K562 (cell line): ENCODE results near the gene SLC26A11. TPM values are rescaled to one million over a fixed set of nuclear protein-coding genes. Genes with fewer than 3 reads are reported as not detected.
A peak's percentile ranks its signal among the peaks of the same experiment; 100 is the strongest.

Source experiments
- CBFA2T2 ChIP-seq: fragments of 450-650 bp; conservative IDR thresholded peaks from 2 replicates; pipeline ENCODE4 v1.6.1; 2017; ENCODE audit warnings: mild to moderate bottlenecking
- CHD2 ChIP-seq: IDR thresholded peaks from 2 replicates; pipeline ENCODE4 v1.6.1; 2011; ENCODE audit warnings: low read depth, low read length
- DNMT1 ChIP-seq: fragments of 450-650 bp; IDR thresholded peaks from 2 replicates; pipeline ENCODE4 v1.6.1; 2016; ENCODE audit warnings: antibody characterized with exemption, mild to moderate bottlenecking
- EP400 ChIP-seq: fragments of 450-650 bp; IDR thresholded peaks from 2 replicates; pipeline ENCODE4 v1.6.1; 2017; ENCODE audit warnings: antibody characterized with exemption, mild to moderate bottlenecking, moderate library complexity
- ETV6 ChIP-seq, 3 experiments: fragments of 150-350 bp in 1 of 3; sonication (generic) in 1 of 3; formaldehyde crosslinking in 1 of 3; IDR thresholded peaks; 2 replicates each; pipeline versions ENCODE4 v1.6.1 to v1.8.0; 2014 to 2022; ENCODE audit warnings: borderline replicate concordance in 2 of 3, low read depth in 2 of 3, antibody characterized with exemption in 1 of 3, low read length in 1 of 3, mild to moderate bottlenecking in 1 of 3, missing genetic modification reagents in 1 of 3
- GTF2A2 ChIP-seq: IDR thresholded peaks from 2 replicates; pipeline ENCODE4 v1.6.1; 2016; ENCODE audit warnings: mild to moderate bottlenecking, missing genetic modification characterization, missing compliant biosample characterization
- KLF6 ChIP-seq: fragments of 250-450 bp; sonication (Bioruptor Pico); IDR thresholded peaks from 2 replicates; pipeline ENCODE4 v1.4.0; 2020; ENCODE audit warnings: mild to moderate bottlenecking, moderate library complexity, borderline replicate concordance
- NCOA1 ChIP-seq: fragments of 450-650 bp; IDR thresholded peaks from 2 replicates; pipeline ENCODE4 v1.6.1; 2016; ENCODE audit warnings: low read depth
- NCOR1 ChIP-seq: fragments of 450-650 bp; IDR thresholded peaks from 2 replicates; pipeline ENCODE4 v1.6.1; 2016; ENCODE audit warnings: mild to moderate bottlenecking, moderate library complexity
- OTX1 ChIP-seq: fragments of 450-650 bp; formaldehyde crosslinking; IDR thresholded peaks from 2 replicates; pipeline ENCODE4 v1.4.0; 2022; ENCODE audit warnings: mild to moderate bottlenecking
- RBM17 ChIP-seq: fragments of 200-400 bp; formaldehyde crosslinking; IDR thresholded peaks from 2 replicates; pipeline ENCODE4 v1.6.1; 2017; ENCODE audit warnings: low read depth, mild to moderate bottlenecking, low read length, borderline replicate concordance
- SIN3B ChIP-seq: fragments of 450-650 bp; IDR thresholded peaks from 2 replicates; pipeline ENCODE4 v1.6.1; 2017; ENCODE audit warnings: low read depth, mild to moderate bottlenecking, moderate library complexity
- SRSF9 ChIP-seq: fragments of 200-400 bp; formaldehyde crosslinking; IDR thresholded peaks from 2 replicates; pipeline ENCODE4 v1.6.1; 2017; ENCODE audit warnings: low read depth, low read length, borderline replicate concordance
- TAF9B ChIP-seq: fragments of 450-650 bp; IDR thresholded peaks from 2 replicates; pipeline ENCODE4 v1.6.1; 2018; ENCODE audit warnings: mild to moderate bottlenecking; ENCODE audit not compliant: partially characterized antibody
- ZNF277 ChIP-seq: fragments of 250-450 bp; sonication (Bioruptor Pico); IDR thresholded peaks from 2 replicates; pipeline ENCODE4 v1.8.0; 2022; ENCODE audit warnings: inconsistent platforms, mild to moderate bottlenecking, moderate library complexity, borderline replicate concordance
- ZNF77 ChIP-seq: fragments of 250-450 bp; sonication (Bioruptor Pico); IDR thresholded peaks from 2 replicates; pipeline ENCODE4 v1.5.0; 2020
- polyA plus RNA-seq, 8 experiments: library from polyadenylated mRNA; depleted of rRNA in 4 of 8; stranded (reverse) in 5 of 8; unstranded in 3 of 8; fragments of >200 nt; fragmentation: Nextera tagmentation in 2 of 8; fragmentation: Illumina TruSeq in 1 of 8; extraction: Ambion mirVana in 2 of 8; extraction: Trizol in 1 of 8; gene quantifications; 2 replicates each; pipeline versions ENCODE4 v1.2.1 to v1.2.3, GENCODE V29; 2011 to 2014; ENCODE audit warnings: inconsistent platforms in 1 of 8, missing spikeins in 1 of 8
- total RNA-seq, 7 experiments: library from RNA; depleted of rRNA in 6 of 7; stranded (reverse); fragments of >200 nt in 6 of 7; fragmentation: Illumina TruSeq in 2 of 7; extraction: Trizol in 2 of 7; gene quantifications; 2 replicates each; pipeline versions ENCODE4 v1.2.1 to v1.2.3, GENCODE V29; 2011 to 2021; ENCODE audit warnings: low replicate concordance in 1 of 7
- TF ChIP-seq, protein P1 (sequence below): fragments of 450-650 bp; IDR thresholded peaks from 2 replicates; pipeline ENCODE4 v1.6.1; 2016; ENCODE audit warnings: mild to moderate bottlenecking, moderate library complexity

SLC26A11 gene
- total and polyA plus RNA-seq, 9 of the 15 experiments (the other 6 are each of a cell fraction or from before 2014, with no cell fraction given): 0.06 to 3.1 (median 1.2) TPM; not detected in 1

DNA sequence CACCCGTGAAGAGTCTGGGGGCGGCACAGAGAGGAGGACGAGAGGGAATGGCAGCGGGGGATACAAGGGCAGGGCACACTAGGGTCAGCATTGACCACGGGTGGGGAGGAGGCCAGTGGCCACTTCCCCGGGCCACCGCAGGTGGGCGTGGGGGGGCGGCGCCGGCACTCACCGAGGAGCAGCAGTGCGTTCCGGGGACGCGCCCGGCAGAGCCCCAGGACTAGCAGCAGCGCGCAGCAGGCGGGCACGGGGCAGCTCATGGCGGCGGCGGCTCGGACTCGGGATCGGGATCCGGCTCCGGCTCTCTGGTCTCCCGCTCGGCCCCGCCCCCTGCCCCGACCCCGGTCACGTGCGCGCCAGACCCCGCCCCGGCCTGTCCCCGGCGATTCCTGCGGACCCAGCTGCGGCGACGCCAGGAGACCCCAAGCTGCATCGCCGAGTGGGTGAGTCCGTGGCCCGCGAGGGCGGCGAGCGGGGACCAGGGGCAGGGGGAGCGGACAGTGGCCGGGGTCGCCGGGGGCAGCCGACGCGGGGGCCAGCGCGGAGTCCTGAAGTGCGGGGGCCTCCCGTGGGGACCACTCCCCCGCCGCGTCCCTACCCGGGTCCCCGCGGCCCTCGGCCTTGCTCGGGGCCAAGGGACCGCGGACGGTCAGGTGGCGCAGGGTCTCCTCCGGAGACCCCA lies at the start of gene SLC26A11, which contains the start of gene SGSH (continued):
- TF ChIP-seq, protein P1, sequence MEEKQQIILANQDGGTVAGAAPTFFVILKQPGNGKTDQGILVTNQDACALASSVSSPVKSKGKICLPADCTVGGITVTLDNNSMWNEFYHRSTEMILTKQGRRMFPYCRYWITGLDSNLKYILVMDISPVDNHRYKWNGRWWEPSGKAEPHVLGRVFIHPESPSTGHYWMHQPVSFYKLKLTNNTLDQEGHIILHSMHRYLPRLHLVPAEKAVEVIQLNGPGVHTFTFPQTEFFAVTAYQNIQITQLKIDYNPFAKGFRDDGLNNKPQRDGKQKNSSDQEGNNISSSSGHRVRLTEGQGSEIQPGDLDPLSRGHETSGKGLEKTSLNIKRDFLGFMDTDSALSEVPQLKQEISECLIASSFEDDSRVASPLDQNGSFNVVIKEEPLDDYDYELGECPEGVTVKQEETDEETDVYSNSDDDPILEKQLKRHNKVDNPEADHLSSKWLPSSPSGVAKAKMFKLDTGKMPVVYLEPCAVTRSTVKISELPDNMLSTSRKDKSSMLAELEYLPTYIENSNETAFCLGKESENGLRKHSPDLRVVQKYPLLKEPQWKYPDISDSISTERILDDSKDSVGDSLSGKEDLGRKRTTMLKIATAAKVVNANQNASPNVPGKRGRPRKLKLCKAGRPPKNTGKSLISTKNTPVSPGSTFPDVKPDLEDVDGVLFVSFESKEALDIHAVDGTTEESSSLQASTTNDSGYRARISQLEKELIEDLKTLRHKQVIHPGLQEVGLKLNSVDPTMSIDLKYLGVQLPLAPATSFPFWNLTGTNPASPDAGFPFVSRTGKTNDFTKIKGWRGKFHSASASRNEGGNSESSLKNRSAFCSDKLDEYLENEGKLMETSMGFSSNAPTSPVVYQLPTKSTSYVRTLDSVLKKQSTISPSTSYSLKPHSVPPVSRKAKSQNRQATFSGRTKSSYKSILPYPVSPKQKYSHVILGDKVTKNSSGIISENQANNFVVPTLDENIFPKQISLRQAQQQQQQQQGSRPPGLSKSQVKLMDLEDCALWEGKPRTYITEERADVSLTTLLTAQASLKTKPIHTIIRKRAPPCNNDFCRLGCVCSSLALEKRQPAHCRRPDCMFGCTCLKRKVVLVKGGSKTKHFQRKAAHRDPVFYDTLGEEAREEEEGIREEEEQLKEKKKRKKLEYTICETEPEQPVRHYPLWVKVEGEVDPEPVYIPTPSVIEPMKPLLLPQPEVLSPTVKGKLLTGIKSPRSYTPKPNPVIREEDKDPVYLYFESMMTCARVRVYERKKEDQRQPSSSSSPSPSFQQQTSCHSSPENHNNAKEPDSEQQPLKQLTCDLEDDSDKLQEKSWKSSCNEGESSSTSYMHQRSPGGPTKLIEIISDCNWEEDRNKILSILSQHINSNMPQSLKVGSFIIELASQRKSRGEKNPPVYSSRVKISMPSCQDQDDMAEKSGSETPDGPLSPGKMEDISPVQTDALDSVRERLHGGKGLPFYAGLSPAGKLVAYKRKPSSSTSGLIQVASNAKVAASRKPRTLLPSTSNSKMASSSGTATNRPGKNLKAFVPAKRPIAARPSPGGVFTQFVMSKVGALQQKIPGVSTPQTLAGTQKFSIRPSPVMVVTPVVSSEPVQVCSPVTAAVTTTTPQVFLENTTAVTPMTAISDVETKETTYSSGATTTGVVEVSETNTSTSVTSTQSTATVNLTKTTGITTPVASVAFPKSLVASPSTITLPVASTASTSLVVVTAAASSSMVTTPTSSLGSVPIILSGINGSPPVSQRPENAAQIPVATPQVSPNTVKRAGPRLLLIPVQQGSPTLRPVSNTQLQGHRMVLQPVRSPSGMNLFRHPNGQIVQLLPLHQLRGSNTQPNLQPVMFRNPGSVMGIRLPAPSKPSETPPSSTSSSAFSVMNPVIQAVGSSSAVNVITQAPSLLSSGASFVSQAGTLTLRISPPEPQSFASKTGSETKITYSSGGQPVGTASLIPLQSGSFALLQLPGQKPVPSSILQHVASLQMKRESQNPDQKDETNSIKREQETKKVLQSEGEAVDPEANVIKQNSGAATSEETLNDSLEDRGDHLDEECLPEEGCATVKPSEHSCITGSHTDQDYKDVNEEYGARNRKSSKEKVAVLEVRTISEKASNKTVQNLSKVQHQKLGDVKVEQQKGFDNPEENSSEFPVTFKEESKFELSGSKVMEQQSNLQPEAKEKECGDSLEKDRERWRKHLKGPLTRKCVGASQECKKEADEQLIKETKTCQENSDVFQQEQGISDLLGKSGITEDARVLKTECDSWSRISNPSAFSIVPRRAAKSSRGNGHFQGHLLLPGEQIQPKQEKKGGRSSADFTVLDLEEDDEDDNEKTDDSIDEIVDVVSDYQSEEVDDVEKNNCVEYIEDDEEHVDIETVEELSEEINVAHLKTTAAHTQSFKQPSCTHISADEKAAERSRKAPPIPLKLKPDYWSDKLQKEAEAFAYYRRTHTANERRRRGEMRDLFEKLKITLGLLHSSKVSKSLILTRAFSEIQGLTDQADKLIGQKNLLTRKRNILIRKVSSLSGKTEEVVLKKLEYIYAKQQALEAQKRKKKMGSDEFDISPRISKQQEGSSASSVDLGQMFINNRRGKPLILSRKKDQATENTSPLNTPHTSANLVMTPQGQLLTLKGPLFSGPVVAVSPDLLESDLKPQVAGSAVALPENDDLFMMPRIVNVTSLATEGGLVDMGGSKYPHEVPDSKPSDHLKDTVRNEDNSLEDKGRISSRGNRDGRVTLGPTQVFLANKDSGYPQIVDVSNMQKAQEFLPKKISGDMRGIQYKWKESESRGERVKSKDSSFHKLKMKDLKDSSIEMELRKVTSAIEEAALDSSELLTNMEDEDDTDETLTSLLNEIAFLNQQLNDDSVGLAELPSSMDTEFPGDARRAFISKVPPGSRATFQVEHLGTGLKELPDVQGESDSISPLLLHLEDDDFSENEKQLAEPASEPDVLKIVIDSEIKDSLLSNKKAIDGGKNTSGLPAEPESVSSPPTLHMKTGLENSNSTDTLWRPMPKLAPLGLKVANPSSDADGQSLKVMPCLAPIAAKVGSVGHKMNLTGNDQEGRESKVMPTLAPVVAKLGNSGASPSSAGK: 0 out of 2 replicates have a peak, but pooled peaks have one; percentile 13
- TF ChIP-seq ZNF77 (CRISPR knock-in tag) (no peak), RBM17 (no peak), ZNF277 (CRISPR knock-in tag) (no peak), SRSF9 (no peak), CBFA2T2 (no peak), NCOR1 (no peak), CHD2 (no peak), KLF6 (no peak), OTX1 (CRISPR knock-in tag) (no peak), DNMT1 (no peak), EP400 (0 out of 2 replicates have a peak, but pooled peaks have one; percentile 29), GTF2A2 (tag) (no peak), NCOA1 (no peak), ETV6 (IDR thresholded peaks at IDR 0.05; ENCODE audit: borderline replicate concordance in 1 of 2, low read depth in 2 of 2, low read length in 1 of 2) (no peak), ETV6 (CRISPR knock-in tag; IDR thresholded peaks at IDR 0.05; ENCODE audit: borderline replicate concordance) (no peak), SIN3B (no peak), TAF9B (no peak)
